Pulmonary artery endothelial cell (primary cell): ENCODE data around the gene RHEB. TPM values are rescaled to one million over a fixed set of nuclear protein-coding genes. Genes with fewer than 3 reads are reported as not detected.

Experiments used
- DNase-seq: peaks from one replicate; pipeline ENCODE4 v3.0.0-alpha.2; 2011; ENCODE audit warnings: low read depth, low spot score
- total RNA-seq: library from RNA; depleted of rRNA; stranded (reverse); fragments of >200 nt; gene quantifications from 2 replicates; pipeline ENCODE4 v1.2.3, GENCODE V29; 2014

Gene RHEB
- total RNA-seq, 1 donor from 2014 or later, result 57.8 TPM

DNA sequence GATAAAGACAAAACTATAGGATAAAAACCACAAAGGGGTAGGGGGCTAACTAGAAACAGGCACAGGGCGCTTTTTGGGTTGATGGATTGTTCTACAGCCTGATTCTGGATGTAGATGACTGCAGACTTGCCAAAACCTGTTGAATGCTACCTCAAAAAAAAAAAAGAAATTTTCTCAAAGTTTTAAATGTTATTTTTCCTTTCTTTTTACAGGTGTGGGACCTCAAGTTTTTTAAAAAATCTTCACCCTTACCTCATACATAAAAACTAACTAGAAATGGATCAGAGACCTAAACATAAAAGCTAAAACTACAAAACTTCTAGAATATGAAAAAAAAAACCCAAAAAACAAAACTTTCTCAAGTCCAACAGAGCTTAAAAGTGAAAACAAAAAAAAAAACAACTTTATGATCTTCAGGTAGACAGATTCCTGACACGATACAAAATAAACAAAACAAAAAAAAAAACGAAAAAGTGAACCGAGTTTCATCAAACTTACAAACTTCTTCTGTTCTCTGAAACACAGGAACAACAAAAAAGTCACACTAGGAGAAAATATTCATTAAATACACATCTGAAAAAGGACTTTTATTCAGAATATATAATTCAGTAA is 14.9 kb downstream of the RHEB start:
- DNase-seq, result no peak

GRCh38 chr7:151503902-151504714 is 15.6 kb downstream of the RHEB start:
- no peak for DNase-seq

GRCh38 chr7:151501676-151502075 is 18.0 kb downstream of the RHEB start:
- DNase-seq, result no peak

DNA sequence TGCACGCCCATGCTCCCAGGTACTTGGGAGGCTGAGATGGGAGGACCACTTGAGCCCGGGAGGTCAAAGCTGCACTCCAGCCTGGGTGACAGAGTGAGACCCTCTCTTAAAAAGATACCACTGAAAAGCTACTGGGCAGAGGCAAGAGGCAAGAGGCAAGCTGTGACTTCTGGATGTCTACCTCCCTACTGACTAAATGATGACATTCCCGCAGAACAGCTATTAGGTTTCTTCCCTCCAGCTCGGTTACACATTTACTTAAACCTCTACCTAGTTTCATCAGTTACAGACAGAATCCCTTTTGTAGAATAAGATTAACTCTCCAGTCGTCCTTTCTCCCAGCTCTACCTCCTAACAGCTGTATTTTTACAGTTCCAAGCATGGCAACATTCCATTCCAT is 21.2 kb downstream of the RHEB start:
- DNase-seq, result no peak

- DNase-seq, result no peak
These were observed 22.3 kb downstream of the RHEB start for GRCh38 chr7:151497306-151497871.

DNA sequence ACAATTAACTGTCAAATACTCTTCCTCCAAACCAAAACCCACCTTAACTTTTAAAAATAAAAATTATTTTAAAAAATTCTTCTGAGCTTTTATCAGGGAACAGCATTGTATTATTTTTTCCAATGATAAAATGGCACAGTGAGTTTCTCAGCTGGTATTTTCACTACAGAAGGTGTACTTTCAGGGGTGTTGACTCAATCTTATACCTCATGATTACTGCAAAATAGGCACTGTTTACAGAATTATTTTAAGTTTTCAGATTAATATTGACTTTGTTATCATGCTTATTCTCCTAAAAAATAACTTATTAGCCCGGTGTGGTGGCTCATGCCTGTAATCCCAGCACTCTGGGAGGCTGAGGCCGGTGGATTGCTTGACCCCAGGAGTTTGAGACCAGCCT is 24.3 kb downstream of the RHEB start:
- no peak for DNase-seq

DNA sequence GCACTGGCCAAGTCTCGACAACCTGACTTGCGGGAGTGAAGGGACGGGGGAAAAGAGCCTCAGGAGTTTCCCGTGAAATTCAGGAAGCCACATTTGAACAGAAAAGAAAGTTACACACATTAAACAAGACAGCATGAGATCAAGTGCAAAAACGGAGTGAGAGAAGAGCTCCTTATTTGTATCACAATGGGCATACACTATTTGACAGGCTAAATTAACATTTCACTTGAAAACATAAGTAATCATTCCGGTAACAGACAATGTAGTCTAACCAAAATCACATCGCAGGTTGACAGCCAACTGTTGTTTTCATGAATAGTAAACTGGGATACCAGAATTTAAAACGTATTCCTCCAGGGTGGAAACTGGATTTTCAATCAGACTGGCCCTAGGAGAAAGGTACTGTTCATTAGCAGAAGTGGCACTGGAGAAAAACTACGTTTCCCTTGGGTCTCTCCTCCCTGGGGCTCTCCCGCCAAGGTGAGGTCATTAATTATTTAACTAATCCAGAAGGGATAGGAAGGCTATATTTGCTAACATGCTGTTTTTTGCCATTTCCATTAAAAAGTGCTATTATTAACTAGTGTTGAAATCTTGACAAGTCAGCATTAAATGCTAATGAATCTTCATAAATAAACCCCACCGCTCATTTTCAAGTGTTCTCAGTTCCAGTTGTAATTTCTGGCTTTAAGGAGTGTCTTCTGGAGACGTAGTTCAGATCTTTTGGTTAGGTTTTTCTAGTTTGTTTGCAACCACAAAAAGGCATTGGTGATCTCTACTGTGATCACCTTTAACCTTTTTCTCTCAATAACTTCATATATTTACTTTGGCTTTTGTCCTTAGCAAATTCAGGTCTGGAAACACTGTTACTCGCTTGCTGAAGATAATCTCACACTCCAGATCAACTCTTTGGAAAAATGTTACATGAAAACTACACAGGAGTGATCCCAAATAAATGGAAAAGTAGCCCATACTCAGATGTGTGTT is 25.1 kb downstream of the RHEB start:
- DNase-seq, result no peak

GRCh38 chr7:151493083-151493482 is 26.6 kb downstream of the RHEB start:
- DNase-seq, result no peak

- DNase-seq, result no peak
These were observed 27.8 kb downstream of the RHEB start for GRCh38 chr7:151491859-151492258.

- no peak for DNase-seq
These were observed 29.1 kb downstream of the RHEB start for GRCh38 chr7:151490456-151491105.

DNA sequence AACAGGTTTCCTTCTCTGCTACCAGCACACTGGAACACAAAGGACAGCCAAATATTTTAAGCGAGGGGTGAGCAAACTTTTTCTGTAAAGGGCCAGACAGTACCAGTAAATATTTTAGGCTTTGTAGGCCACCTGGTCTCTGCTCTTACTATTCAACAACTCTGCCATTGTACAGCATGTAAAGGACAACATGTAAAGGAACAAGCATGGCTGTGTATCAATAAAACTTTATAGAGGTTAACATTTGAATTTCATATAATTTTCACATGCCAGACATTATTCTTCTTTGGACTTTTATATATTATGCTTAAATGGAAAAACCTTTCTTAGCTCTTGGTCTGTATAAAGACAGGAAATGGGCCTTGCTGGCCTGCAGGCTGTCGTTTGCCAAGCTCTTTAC is 30.2 kb downstream of the RHEB start:
- no peak for DNase-seq

- no peak for DNase-seq
These were observed 31.6 kb downstream of the RHEB start for GRCh38 chr7:151488096-151488495.

DNA sequence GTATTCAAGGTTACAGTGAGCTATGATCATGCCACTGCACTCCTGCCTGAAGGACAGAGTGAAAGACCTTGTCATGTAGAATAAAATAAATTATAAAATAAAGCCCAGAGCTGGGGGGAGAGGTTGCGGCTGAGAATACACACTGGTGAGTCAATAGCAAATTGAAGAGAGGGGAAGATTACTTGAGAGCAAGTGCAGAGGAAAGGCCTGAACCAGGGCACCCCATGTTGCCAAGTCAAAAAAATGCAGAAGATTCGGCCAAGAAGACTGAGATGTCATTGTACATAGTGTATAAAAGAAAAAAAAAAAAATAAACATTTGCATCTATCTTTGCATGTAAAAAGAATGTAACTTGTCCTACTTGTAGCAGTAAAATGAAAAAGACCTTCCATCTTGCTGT is 32.5 kb downstream of the RHEB start:
- DNase-seq, result no peak

GRCh38 chr7:151486074-151486473 is 33.6 kb downstream of the RHEB start:
- no peak for DNase-seq

DNA sequence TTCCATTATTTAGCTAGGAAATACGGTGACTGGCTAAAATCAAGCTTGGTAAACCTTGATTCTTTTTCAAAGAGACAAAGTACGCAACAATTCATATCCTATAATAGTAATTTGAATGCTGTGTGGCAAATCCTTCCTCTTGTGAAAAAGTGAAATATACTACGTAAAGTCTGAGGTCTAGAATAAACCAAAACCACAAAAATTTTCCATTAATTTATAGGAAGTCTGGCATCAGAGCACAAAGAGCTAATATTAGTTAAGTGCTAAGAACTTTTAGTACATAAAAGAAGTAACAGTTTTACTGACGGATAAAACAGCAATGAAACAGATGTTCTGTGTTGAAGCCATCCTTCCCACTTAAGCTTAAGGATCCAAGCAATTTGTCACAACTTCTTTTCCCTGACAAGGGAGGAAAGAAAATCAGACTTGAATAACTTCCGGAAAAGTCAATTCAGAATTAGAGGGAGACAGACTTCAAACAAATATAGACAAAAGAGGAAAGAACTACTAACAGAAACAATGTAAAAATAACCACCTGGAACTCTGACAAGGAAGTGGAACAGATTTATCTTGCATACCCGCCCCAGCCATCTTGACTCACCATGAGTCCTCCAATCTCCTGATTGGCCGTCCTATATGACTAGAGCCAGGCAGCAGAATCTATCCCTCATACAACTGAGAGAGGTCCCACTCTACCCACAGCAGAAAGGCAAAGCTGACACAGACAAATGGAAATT is 34.6 kb downstream of the RHEB start:
- DNase-seq, result peak; percentile 46

DNA sequence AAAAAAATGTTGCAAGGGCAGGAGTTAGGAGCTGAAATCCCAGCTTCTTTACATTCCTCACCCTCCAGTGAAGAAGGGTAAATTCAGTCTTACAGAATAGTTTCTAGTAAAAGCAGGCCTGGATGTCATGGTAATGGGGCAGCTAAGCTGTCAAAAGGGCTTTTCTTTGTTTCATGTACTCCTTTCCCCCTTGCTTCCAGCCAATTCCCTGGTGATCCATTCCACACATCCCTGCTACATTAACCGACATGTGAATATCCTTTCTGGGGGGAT is 36.0 kb downstream of the RHEB start:
- DNase-seq, result no peak

DNA sequence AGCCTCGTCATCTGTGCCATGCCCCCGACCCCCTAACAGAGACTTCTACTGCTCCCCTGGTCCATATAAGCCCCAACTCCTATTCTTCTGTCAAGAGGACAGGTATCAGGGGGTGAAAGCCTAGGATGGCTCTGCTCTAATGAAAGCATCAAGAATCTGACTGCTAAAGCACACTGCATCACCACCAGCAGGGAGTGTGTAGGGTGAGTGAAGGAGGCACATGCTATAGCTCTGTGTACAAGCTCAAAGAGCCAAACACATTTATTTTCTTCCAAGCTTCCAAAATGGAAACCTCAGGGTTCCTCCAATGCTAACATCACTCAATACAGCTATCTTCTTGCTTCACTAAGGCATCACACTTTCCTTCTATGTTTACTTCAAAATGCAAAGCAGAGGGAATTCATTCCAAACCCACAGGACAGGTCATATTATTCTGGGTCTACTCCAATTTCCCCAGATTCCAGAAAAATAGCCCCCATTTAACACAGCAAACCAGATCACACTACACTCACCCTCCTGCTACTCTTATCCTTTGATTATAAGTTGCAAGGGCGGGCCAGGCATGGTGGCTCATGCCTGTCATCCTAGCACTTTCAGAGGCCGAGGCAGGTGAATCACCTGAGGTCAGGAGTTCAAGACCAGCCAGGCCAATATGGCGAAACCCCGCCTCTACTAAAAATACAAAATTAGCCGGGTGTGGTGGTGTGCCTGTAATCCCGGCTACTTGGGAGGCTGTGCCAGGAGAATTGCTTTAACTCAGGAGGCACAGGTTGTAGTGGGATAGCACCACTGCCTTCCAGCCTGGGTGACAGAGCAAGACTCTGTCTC is 36.6 kb downstream of the RHEB start:
- no peak for DNase-seq

DNA sequence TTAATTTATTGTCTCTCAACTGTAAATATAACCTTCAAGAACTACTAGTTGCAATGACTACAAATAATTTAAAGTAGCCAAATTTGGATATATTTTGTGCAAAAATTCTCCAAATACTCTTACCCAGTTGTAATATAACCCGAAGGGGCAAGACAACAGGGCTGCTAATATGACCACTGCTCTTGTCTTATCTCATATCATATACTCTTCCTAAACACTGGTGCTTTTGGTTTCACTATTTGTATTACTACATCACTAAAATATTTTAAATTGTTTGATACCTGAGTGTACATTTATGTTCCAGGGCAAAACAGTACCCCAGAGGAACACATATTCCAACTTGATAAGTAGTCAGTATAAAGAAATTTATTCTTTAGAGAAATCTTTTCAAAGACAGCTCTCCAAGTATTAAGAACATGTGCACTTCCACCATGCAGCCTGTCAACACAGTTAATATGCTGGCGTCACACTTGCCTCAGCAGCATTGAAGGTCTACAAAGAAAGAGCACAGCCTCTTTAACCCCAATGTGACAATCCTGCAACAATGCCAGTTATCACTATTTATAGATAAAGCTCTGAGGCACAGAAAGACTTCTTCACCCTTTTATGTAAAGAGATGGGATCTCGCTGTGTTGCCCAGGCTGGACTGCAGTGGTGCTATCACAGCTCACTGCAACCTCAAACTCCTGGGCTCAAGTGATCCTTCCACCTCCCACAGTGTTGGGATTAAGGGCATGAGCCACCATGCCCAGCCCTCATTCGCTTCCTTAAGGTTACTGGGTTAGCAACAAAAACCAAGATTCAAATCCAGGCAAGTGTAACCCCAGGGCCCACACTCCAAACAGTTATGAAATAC is 37.8 kb downstream of the RHEB start:
- no peak for DNase-seq

DNA sequence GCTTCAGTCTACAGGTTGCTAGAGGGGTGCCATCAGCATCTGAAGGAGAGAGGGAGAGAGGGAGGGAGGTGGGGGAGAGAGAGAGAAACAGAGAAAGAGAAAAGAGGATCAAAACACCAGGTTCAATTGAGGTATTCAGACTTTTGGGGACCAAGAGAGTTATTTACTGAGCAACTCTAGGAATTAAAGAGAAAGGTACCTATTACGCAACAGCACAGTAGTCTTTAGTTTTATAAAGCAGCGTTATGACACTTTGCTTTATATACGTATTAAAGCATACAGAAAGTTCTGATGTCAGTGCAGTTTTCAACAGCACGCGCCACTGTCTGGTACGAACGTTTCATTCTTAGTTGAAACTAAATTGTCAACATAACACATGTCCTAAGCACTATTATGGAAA is 41.8 kb downstream of the RHEB start:
- no peak for DNase-seq
